H1 (cell line): ENCODE measurements around the gene IGFBP3.

Experiments
- EZH2 ChIP-seq: fragments of 200-600 bp; sonication (generic); IDR thresholded peaks from 2 replicates; pipeline ENCODE4 v1.7.1; 2012; ENCODE audit warnings: low read depth, mild to moderate bottlenecking, moderate library complexity, low read length, inconsistent platforms; ENCODE audit not compliant: severe bottlenecking
- RFX5 ChIP-seq: IDR thresholded peaks from 2 replicates; pipeline ENCODE4 v1.6.1; 2011; ENCODE audit warnings: low read depth, low read length, improper control_type of control experiment, borderline replicate concordance
- SIX5 ChIP-seq: IDR thresholded peaks from 2 replicates; pipeline ENCODE4 v1.6.1; 2011; ENCODE audit warnings: mild to moderate bottlenecking, low read depth, low read length
- YY1 ChIP-seq: IDR thresholded peaks from 2 replicates; pipeline ENCODE4 v1.6.1; 2011; ENCODE audit warnings: low read depth, mild to moderate bottlenecking, low read length
- TF ChIP-seq, protein P1 (sequence below), 3 experiments: IDR thresholded peaks; 1 replicate in 2 of 3; 2 replicates in 1 of 3; pipeline versions ENCODE4 v1.5.1 to v1.6.1; 2011; ENCODE audit warnings: low read length in 3 of 3, mild to moderate bottlenecking in 3 of 3, inconsistent platforms in 2 of 3, low read depth in 1 of 3, moderate library complexity in 1 of 3; ENCODE audit not compliant: insufficient read depth in 1 of 3; ENCODE audit errors: control extremely low read depth in 1 of 3
- TF ChIP-seq, protein P2 (sequence below): IDR thresholded peaks from 2 replicates; pipeline ENCODE4 v1.6.1; 2012; ENCODE audit warnings: inconsistent platforms
- TF ChIP-seq, protein P3 (sequence below): IDR thresholded peaks from 2 replicates; pipeline ENCODE4 v1.6.1; 2012; ENCODE audit warnings: inconsistent platforms

DNA sequence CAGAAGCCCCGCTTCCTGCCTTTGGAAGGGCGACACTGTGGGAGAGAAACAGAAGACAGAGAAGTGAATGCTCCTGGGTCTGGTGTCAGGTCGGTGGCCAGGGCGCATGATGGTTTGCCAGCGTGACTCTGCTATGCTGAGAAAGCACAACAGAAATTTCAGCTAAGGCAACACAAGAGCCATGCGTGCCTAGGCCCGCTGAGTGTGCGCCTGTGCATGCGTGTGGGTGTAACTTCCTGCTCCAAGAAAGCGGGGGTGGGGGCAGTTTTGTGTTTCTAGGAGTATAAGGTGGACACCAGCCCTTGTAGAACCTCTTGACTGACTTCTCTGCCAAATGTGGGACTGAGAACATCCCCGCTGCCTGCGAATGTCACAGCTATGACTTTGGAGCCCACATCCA, 6.2 kb downstream of the IGFBP3 start:
- TF ChIP-seq, protein P1, sequence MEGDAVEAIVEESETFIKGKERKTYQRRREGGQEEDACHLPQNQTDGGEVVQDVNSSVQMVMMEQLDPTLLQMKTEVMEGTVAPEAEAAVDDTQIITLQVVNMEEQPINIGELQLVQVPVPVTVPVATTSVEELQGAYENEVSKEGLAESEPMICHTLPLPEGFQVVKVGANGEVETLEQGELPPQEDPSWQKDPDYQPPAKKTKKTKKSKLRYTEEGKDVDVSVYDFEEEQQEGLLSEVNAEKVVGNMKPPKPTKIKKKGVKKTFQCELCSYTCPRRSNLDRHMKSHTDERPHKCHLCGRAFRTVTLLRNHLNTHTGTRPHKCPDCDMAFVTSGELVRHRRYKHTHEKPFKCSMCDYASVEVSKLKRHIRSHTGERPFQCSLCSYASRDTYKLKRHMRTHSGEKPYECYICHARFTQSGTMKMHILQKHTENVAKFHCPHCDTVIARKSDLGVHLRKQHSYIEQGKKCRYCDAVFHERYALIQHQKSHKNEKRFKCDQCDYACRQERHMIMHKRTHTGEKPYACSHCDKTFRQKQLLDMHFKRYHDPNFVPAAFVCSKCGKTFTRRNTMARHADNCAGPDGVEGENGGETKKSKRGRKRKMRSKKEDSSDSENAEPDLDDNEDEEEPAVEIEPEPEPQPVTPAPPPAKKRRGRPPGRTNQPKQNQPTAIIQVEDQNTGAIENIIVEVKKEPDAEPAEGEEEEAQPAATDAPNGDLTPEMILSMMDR (IDR thresholded peaks at IDR 0.05; ENCODE audit: control extremely low read depth in 1 of 3, insufficient read depth in 1 of 3, low read depth in 1 of 3, low read length in 3 of 3): no peak
- TF ChIP-seq EZH2: no peak
- TF ChIP-seq RFX5: no peak
- TF ChIP-seq, protein P2, sequence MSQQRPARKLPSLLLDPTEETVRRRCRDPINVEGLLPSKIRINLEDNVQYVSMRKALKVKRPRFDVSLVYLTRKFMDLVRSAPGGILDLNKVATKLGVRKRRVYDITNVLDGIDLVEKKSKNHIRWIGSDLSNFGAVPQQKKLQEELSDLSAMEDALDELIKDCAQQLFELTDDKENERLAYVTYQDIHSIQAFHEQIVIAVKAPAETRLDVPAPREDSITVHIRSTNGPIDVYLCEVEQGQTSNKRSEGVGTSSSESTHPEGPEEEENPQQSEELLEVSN: no peak
- no peak for TF ChIP-seq YY1
- TF ChIP-seq SIX5: no peak
- TF ChIP-seq, protein P3, sequence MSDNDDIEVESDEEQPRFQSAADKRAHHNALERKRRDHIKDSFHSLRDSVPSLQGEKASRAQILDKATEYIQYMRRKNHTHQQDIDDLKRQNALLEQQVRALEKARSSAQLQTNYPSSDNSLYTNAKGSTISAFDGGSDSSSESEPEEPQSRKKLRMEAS: no peak
